ENCODE data around the gene NDUFA7. TPM values are rescaled to one million over a fixed set of nuclear protein-coding genes. Genes with fewer than 3 reads are reported as not detected.

Gene NDUFA7
- total RNA-seq (10 to 100 TPM in 6 of 7 donors, 1 to 10 TPM in 1; 7.7 to 48.0 (median 30.2) TPM), polyA plus RNA-seq (10 to 100 TPM; 25.4 to 63.7 TPM)
- long read RNA-seq, donor 1, partial matches to known transcripts, result 2 of 6 reads
- long read RNA-seq, donor 1, other reads (novel, unspliced or antisense), result 0 of 6 reads
- long read RNA-seq, donor 2, transcript NDUFA7-201 (4 exons, 601 nt), result major isoform, 39 of 49 reads
- long read RNA-seq, donor 2, partial matches to known transcripts, result 6 of 49 reads
- long read RNA-seq, donor 2, other reads (novel, unspliced or antisense), result 0 of 49 reads
- long read RNA-seq, donor 3, transcript NDUFA7-201 (4 exons, 601 nt), result major isoform, 22 of 24 reads
- long read RNA-seq, donor 3, partial matches to known transcripts, result 2 of 24 reads
- long read RNA-seq, donor 3, other reads (novel, unspliced or antisense), result 0 of 24 reads

GRCh38 chr19:8321067-8321985 is at the start of gene NDUFA7, which contains the start of gene RPS28:
NDUFA7 (minus strand) TSS chr19:8321375; CDS start chr19:8321358, 17 bp downstream.
RPS28 (plus strand) TSS chr19:8321496; CDS start chr19:8321531, 35 bp downstream.
- intact Hi-C loops (cut with DNase I), result no loop called here
- 0 to 1% (median 0%) methylated on average over 67 to 72 of the region's 72 CpGs for WGBS, 3 donors
- peak within 1 kb of the TSS; percentile 80 for H3K4me3 ChIP-seq
- H3K27ac ChIP-seq, result peak within 1 kb of the TSS; percentile 74 to 83
- no peaks in the 10 kb centered on the region for H3K9me3 ChIP-seq
- H3K36me3 ChIP-seq, result no peaks in the 10 kb centered on the region
- H3K4me1 ChIP-seq (ENCODE audit: insufficient read depth), result peaks cover 8% of the 10 kb centered on the region
- peak; percentile 96 to 99 (median 98) for DNase-seq
- no peaks in the 10 kb centered on the region for H3K27me3 ChIP-seq
- TF ChIP-seq EP300 (IDR thresholded peaks at IDR 0.05) (no peak), CTCF (IDR thresholded peaks at IDR 0.05) (peak in 2 of 3 donors; percentile 17 to 62), POLR2A (IDR thresholded peaks at IDR 0.05) (peak; percentile 98)

- H3K36me3 ChIP-seq, result no peaks in the 10 kb centered on the region
- peaks cover 30% of the 10 kb centered on the region for H3K4me1 ChIP-seq (ENCODE audit: insufficient read depth)
- TF ChIP-seq POLR2A (IDR thresholded peaks at IDR 0.05) (no peak), CTCF (IDR thresholded peaks at IDR 0.05) (no peak), EP300 (IDR thresholded peaks at IDR 0.05) (no peak)
- intact Hi-C loops (cut with DNase I), result no loop called here
- H3K4me3 ChIP-seq, result no peak overlapping the region
- no peaks in the 10 kb centered on the region for H3K27me3 ChIP-seq
- no peaks in the 10 kb centered on the region for H3K9me3 ChIP-seq
- DNase-seq, result no peak
- WGBS, 3 donors, result 56 to 79% (median 66%) methylated on average over 19 of the region's 19 CpGs
- H3K27ac ChIP-seq, result no peak overlapping the region
Observed at GRCh38 chr19:8370176-8371010, 49.2 kb upstream of the NDUFA7 start.

GRCh38 chr19:8367327-8368001 is 46.3 kb upstream of the NDUFA7 start:
- Histone ChIP-seq H3K4me3 (peak overlapping the region; percentile 3), H3K9me3 (no peaks in the 10 kb centered on the region), H3K27ac (no peak overlapping the region), H3K36me3 (no peaks in the 10 kb centered on the region), H3K27me3 (no peaks in the 10 kb centered on the region), H3K4me1 (ENCODE audit: insufficient read depth) (peaks cover 36% of the 10 kb centered on the region)
- WGBS, 3 donors, result 11 to 12% (median 11%) methylated on average over 23 of the region's 23 CpGs
- peak; percentile 89 to 95 (median 93) for DNase-seq
- peak; percentile 41 for TF ChIP-seq EP300 (IDR thresholded peaks at IDR 0.05)
- TF ChIP-seq POLR2A (IDR thresholded peaks at IDR 0.05), result no peak
- no peak for TF ChIP-seq CTCF (IDR thresholded peaks at IDR 0.05)
- intact Hi-C loops (cut with DNase I), result no loop called here
